ENCODE results near the gene ADAT1.

ADAT1 gene

DNA sequence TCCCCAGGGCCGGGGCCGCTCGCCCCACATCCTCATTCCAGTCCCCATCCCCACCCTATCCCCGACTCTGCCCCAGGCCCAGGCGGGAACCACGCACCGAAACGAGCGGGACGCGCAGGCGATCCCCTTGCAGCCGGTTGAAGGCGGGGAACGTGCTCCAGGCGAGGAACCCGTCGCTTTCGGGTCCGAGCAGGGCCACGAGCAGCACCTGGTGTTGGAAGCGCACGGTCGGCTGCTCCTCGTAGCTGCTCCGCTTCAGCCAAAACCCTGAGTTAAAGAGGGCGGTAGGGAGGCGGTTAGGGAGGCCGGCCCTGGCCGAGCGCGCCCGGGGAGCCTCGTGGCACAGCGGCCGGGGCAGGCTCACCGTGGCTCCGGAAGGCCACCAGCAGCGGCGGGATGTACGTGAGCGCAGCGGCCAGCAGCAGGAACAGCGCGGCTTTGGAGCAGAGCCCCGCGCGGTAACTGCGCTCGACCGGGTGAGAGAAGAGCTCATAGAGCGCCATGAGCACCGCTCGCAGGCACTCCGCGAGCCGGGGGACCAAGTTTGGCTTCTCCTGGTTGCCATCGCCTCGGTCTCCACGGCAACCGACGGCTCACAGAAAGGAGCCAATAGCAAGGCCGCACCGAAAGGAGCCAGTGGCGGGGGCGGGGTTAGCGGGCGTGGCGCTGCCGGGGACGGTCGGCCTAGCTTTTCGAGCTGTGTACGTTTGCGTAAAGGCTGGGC is 67.2 kb downstream of the ADAT1 start, which contains the start of gene TMEM231:
TMEM231 (minus strand) TSS at position 546 of the 724 bp plus-strand sequence; CDS start at position 503, 43 bp downstream.
- TF ChIP-seq SPI1 (IDR thresholded peaks at IDR 0.05; ENCODE audit: borderline replicate concordance, low read depth) = no peak
- no peak for TF ChIP-seq GABPA (IDR thresholded peaks at IDR 0.05; ENCODE audit: low read depth)
- TF ChIP-seq POLR2AphosphoS5 (IDR thresholded peaks at IDR 0.05; ENCODE audit: low read depth) = no peak
- TF ChIP-seq, protein P1, sequence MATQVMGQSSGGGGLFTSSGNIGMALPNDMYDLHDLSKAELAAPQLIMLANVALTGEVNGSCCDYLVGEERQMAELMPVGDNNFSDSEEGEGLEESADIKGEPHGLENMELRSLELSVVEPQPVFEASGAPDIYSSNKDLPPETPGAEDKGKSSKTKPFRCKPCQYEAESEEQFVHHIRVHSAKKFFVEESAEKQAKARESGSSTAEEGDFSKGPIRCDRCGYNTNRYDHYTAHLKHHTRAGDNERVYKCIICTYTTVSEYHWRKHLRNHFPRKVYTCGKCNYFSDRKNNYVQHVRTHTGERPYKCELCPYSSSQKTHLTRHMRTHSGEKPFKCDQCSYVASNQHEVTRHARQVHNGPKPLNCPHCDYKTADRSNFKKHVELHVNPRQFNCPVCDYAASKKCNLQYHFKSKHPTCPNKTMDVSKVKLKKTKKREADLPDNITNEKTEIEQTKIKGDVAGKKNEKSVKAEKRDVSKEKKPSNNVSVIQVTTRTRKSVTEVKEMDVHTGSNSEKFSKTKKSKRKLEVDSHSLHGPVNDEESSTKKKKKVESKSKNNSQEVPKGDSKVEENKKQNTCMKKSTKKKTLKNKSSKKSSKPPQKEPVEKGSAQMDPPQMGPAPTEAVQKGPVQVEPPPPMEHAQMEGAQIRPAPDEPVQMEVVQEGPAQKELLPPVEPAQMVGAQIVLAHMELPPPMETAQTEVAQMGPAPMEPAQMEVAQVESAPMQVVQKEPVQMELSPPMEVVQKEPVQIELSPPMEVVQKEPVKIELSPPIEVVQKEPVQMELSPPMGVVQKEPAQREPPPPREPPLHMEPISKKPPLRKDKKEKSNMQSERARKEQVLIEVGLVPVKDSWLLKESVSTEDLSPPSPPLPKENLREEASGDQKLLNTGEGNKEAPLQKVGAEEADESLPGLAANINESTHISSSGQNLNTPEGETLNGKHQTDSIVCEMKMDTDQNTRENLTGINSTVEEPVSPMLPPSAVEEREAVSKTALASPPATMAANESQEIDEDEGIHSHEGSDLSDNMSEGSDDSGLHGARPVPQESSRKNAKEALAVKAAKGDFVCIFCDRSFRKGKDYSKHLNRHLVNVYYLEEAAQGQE (IDR thresholded peaks at IDR 0.05; ENCODE audit: insufficient replicate concordance, low read depth) = no peak
- no peak for TF ChIP-seq CTCF (IDR thresholded peaks at IDR 0.05; ENCODE audit: insufficient read depth, low read length)
- Histone ChIP-seq H3K27ac (replicated peaks) (no peak within 1 kb of the TSS), H3K27me3 (ENCODE audit: insufficient read depth, poor library complexity, severe bottlenecking) (peaks cover 7% of the 10 kb centered on the region), H3K4me3 (replicated peaks; ENCODE audit: insufficient read depth, low read length) (peak within 1 kb of the TSS; percentile 58)
- peak; percentile 70 to 91 for DNase-seq (ENCODE audit: low read depth in 1 of 2, low spot score in 1 of 2)

- TF ChIP-seq, protein P1 (IDR thresholded peaks at IDR 0.05; ENCODE audit: insufficient replicate concordance, low read depth) = no peak
- no peak for TF ChIP-seq POLR2AphosphoS5 (IDR thresholded peaks at IDR 0.05; ENCODE audit: low read depth)
- TF ChIP-seq SPI1 (IDR thresholded peaks at IDR 0.05; ENCODE audit: borderline replicate concordance, low read depth) = no peak
- no peak for TF ChIP-seq CTCF (IDR thresholded peaks at IDR 0.05; ENCODE audit: insufficient read depth, low read length)
- TF ChIP-seq GABPA (IDR thresholded peaks at IDR 0.05; ENCODE audit: low read depth) = no peak
- DNase-seq (ENCODE audit: low read depth in 1 of 2, low spot score in 1 of 2) = no peak
- Histone ChIP-seq H3K27ac (replicated peaks) (no peak overlapping the region), H3K4me3 (replicated peaks; ENCODE audit: insufficient read depth, low read length) (peak overlapping the region; percentile 58), H3K27me3 (ENCODE audit: insufficient read depth, poor library complexity, severe bottlenecking) (peaks cover 7% of the 10 kb centered on the region)
Observed at GRCh38 chr16:75555213-75555706, 67.8 kb downstream of the ADAT1 start.

- DNase-seq (ENCODE audit: low read depth in 1 of 2, low spot score in 1 of 2) = no peak
Observed at GRCh38 chr16:75552951-75553350, 70.1 kb downstream of the ADAT1 start.

More at GRCh38 chr16:75552951-75553350, 70.1 kb downstream of the ADAT1 start:
- TF ChIP-seq SPI1 (IDR thresholded peaks at IDR 0.05; ENCODE audit: borderline replicate concordance, low read depth) (no peak), CTCF (IDR thresholded peaks at IDR 0.05; ENCODE audit: insufficient read depth, low read length) (no peak), POLR2AphosphoS5 (IDR thresholded peaks at IDR 0.05; ENCODE audit: low read depth) (no peak), GABPA (IDR thresholded peaks at IDR 0.05; ENCODE audit: low read depth) (no peak)
- TF ChIP-seq, protein P1 (IDR thresholded peaks at IDR 0.05; ENCODE audit: insufficient replicate concordance, low read depth) = no peak
- H3K27me3 ChIP-seq (ENCODE audit: insufficient read depth, poor library complexity, severe bottlenecking) = peaks cover 7% of the 10 kb centered on the region
- H3K4me3 ChIP-seq (replicated peaks; ENCODE audit: insufficient read depth, low read length) = no peak overlapping the region
- H3K27ac ChIP-seq (replicated peaks) = no peak overlapping the region
